ENCODE measurements around the gene STK39.

DNA sequence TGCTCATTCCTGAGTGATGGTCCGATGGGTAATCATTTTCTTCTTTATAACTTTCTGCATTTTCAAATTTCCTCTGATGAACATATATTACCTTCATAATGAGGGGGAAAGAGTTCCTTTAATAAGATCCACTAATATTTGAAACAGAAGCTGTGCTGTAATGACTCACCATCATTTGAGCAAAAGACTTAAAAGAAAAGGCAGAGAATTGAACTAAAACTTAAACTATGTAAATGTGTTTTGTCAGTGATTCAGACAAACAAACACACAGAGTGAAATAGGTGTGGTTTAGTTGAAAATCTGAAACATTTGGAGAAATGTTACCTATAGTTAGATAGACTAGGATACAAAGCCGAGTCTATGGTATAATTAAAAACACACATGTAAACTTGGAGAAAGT, 209.6 kb downstream of the STK39 start:
- TF ChIP-seq, protein P1, sequence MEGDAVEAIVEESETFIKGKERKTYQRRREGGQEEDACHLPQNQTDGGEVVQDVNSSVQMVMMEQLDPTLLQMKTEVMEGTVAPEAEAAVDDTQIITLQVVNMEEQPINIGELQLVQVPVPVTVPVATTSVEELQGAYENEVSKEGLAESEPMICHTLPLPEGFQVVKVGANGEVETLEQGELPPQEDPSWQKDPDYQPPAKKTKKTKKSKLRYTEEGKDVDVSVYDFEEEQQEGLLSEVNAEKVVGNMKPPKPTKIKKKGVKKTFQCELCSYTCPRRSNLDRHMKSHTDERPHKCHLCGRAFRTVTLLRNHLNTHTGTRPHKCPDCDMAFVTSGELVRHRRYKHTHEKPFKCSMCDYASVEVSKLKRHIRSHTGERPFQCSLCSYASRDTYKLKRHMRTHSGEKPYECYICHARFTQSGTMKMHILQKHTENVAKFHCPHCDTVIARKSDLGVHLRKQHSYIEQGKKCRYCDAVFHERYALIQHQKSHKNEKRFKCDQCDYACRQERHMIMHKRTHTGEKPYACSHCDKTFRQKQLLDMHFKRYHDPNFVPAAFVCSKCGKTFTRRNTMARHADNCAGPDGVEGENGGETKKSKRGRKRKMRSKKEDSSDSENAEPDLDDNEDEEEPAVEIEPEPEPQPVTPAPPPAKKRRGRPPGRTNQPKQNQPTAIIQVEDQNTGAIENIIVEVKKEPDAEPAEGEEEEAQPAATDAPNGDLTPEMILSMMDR (IDR thresholded peaks at IDR 0.05; ENCODE audit: insufficient read depth, low read length): no peak
- no peak for TF ChIP-seq GABPA (IDR thresholded peaks at IDR 0.05; ENCODE audit: low read depth)

Data from HL-60 (cell line).